Testis (tissue), 2 donors: Measurements from ENCODE around the gene CYP4V2.

ENCODE experiments used
- CTCF ChIP-seq, 3 experiments: fragments of 450-650 bp in 2 of 3; fragments of 200-600 bp in 1 of 3; sonication (generic) in 1 of 3; IDR thresholded peaks; one replicate each; pipeline ENCODE4 v1.5.1; 2016 to 2019; ENCODE audit warnings: antibody characterized with exemption in 3 of 3, mild to moderate bottlenecking in 2 of 3, moderate library complexity in 1 of 3
- POLR2A ChIP-seq: fragments of 450-650 bp; IDR thresholded peaks from one replicate; pipeline ENCODE4 v1.6.1; 2017; ENCODE audit warnings: antibody characterized with exemption, mild to moderate bottlenecking, moderate library complexity

GRCh38 chr4:186161138-186161537 is 30.2 kb upstream of the CYP4V2 start:
- TF ChIP-seq CTCF (IDR thresholded peaks at IDR 0.05) (no peak), POLR2A (no peak)
